Measurements from ENCODE around the gene SPON1.

GRCh38 chr11:14248580-14248981 is 286.1 kb downstream of the SPON1 start:
- no peak for TF ChIP-seq CTCF (IDR thresholded peaks at IDR 0.05)
- no peak for TF ChIP-seq EZH2 (IDR thresholded peaks at IDR 0.05; ENCODE audit: borderline replicate concordance, insufficient read depth, low read depth, low read length, poor library complexity, severe bottlenecking)

Measured in B cell (primary cell).